Umbilical cord (tissue), 2 donors: ENCODE data around the gene GUCD1. TPM values are rescaled to one million over a fixed set of nuclear protein-coding genes. Genes with fewer than 3 reads are reported as not detected.
A peak's percentile ranks its signal among the peaks of the same experiment; 100 is the strongest.
"Not testable (repeated sequence)": the region's sequence is repeated elsewhere in the genome, so short reads cannot be mapped to it uniquely, and the experiment has no call there.

Source experiments
- DNase-seq: peaks from one replicate; pipeline ENCODE4 v3.0.0-alpha.2; 2015; ENCODE audit warnings: low spot score
- total RNA-seq: library from RNA; depleted of rRNA; stranded (reverse); fragments of >200 nt; gene quantifications from one replicate; pipeline ENCODE4 v1.2.3, GENCODE V29; 2014; ENCODE audit warnings: low replicate concordance; ENCODE audit not compliant: insufficient read depth

The GUCD1 gene
- 70.5 TPM for total RNA-seq

GRCh38 chr22:24554313-24555164 is at the start of gene GUCD1:
TSS of gene GUCD1 (minus strand) at chr22:24555138. CDS start at chr22:24554991, 147 bp downstream.
- DNase-seq, result peak; percentile 48

GRCh38 chr22:24603770-24604629 is 49.1 kb upstream of the GUCD1 start:
- peak; percentile 88 for DNase-seq

- not testable (repeated sequence) for DNase-seq
Measured at GRCh38 chr22:24602847-24603769, 48.2 kb upstream of the GUCD1 start, which contains the start of gene GGT1. TSS of gene GGT1 (plus strand) at chr22:24603193. CDS start at chr22:24611082, 7,889 bp downstream.

- DNase-seq, result not testable (repeated sequence)
Measured at GRCh38 chr22:24602105-24602749, 47.3 kb upstream of the GUCD1 start.

GRCh38 chr22:24601217-24602104 is 46.5 kb upstream of the GUCD1 start:
- no peak for DNase-seq

GRCh38 chr22:24599958-24600715 is 45.2 kb upstream of the GUCD1 start:
- peak; percentile 53 for DNase-seq

- DNase-seq, result no peak
Measured at GRCh38 chr22:24599514-24599913, 44.6 kb upstream of the GUCD1 start.

GRCh38 chr22:24597076-24597475 is 42.1 kb upstream of the GUCD1 start:
- not testable (repeated sequence) for DNase-seq

GRCh38 chr22:24595863-24596262 is 40.9 kb upstream of the GUCD1 start:
- DNase-seq, result no peak

- no peak for DNase-seq
Measured at GRCh38 chr22:24595228-24595627, 40.3 kb upstream of the GUCD1 start.

- no peak for DNase-seq
Measured at GRCh38 chr22:24594569-24595120, 39.7 kb upstream of the GUCD1 start.

GRCh38 chr22:24593836-24594568 is 39.1 kb upstream of the GUCD1 start:
- DNase-seq, result no peak

- not testable (repeated sequence) for DNase-seq
Measured at GRCh38 chr22:24593559-24593835, 38.6 kb upstream of the GUCD1 start.

- peak; percentile 94 for DNase-seq
Measured at GRCh38 chr22:24592851-24593558, 38.1 kb upstream of the GUCD1 start, which contains the start of gene LRRC75B. TSS of gene LRRC75B (minus strand) at chr22:24593073. CDS start at chr22:24593039, 34 bp downstream.

GRCh38 chr22:24592058-24592850 is 37.3 kb upstream of the GUCD1 start:
- no peak for DNase-seq

GRCh38 chr22:24591286-24591830 is 36.4 kb upstream of the GUCD1 start:
- DNase-seq, result no peak
